Measurements from ENCODE around the gene ODAD2.

The ODAD2 gene

GRCh38 chr10:27893358-27893954 lies 105.4 kb downstream of the ODAD2 start:
- H3K27me3 ChIP-seq (ENCODE audit: control insufficient read depth, insufficient read depth, low read length), result no peaks in the 10 kb centered on the region
- no peaks in the 10 kb centered on the region for H3K9me3 ChIP-seq (ENCODE audit: control insufficient read depth, insufficient read depth, low read length)
- H3K4me1 ChIP-seq (ENCODE audit: control insufficient read depth, insufficient read depth, low read length), result no peaks in the 10 kb centered on the region
- H3K4me3 ChIP-seq (ENCODE audit: low read depth, low read length), result no peak overlapping the region
- H3K9ac ChIP-seq (ENCODE audit: low read depth, low read length), result no peak overlapping the region
- no peaks in the 10 kb centered on the region for H3K36me3 ChIP-seq (ENCODE audit: control insufficient read depth, insufficient read depth, low read length)

- Histone ChIP-seq H3K36me3 (ENCODE audit: control insufficient read depth, insufficient read depth, low read length) (no peaks in the 10 kb centered on the region), H3K4me1 (ENCODE audit: control insufficient read depth, insufficient read depth, low read length) (no peaks in the 10 kb centered on the region), H3K9me3 (ENCODE audit: control insufficient read depth, insufficient read depth, low read length) (no peaks in the 10 kb centered on the region), H3K27me3 (ENCODE audit: control insufficient read depth, insufficient read depth, low read length) (no peaks in the 10 kb centered on the region), H3K9ac (ENCODE audit: low read depth, low read length) (no peak overlapping the region), H3K4me3 (ENCODE audit: low read depth, low read length) (no peak overlapping the region)
Measured at GRCh38 chr10:27890971-27891370, 107.9 kb downstream of the ODAD2 start.

- H3K27me3 ChIP-seq (ENCODE audit: control insufficient read depth, insufficient read depth, low read length), result no peaks in the 10 kb centered on the region
- H3K36me3 ChIP-seq (ENCODE audit: control insufficient read depth, insufficient read depth, low read length), result no peaks in the 10 kb centered on the region
- no peaks in the 10 kb centered on the region for H3K4me1 ChIP-seq (ENCODE audit: control insufficient read depth, insufficient read depth, low read length)
- no peaks in the 10 kb centered on the region for H3K9me3 ChIP-seq (ENCODE audit: control insufficient read depth, insufficient read depth, low read length)
- no peak overlapping the region for H3K4me3 ChIP-seq (ENCODE audit: low read depth, low read length)
- no peak overlapping the region for H3K9ac ChIP-seq (ENCODE audit: low read depth, low read length)
Measured at GRCh38 chr10:27889518-27889917, 109.4 kb downstream of the ODAD2 start.

- H3K9ac ChIP-seq (ENCODE audit: low read depth, low read length), result no peak overlapping the region
- H3K9me3 ChIP-seq (ENCODE audit: control insufficient read depth, insufficient read depth, low read length), result no peaks in the 10 kb centered on the region
- no peaks in the 10 kb centered on the region for H3K36me3 ChIP-seq (ENCODE audit: control insufficient read depth, insufficient read depth, low read length)
- H3K27me3 ChIP-seq (ENCODE audit: control insufficient read depth, insufficient read depth, low read length), result no peaks in the 10 kb centered on the region
- H3K4me1 ChIP-seq (ENCODE audit: control insufficient read depth, insufficient read depth, low read length), result no peaks in the 10 kb centered on the region
- H3K4me3 ChIP-seq (ENCODE audit: low read depth, low read length), result no peak overlapping the region
Measured at GRCh38 chr10:27884185-27884641, 114.7 kb downstream of the ODAD2 start.

GRCh38 chr10:27878281-27878680 lies 120.6 kb downstream of the ODAD2 start:
- Histone ChIP-seq H3K4me3 (ENCODE audit: low read depth, low read length) (no peak overlapping the region), H3K27me3 (ENCODE audit: control insufficient read depth, insufficient read depth, low read length) (no peaks in the 10 kb centered on the region), H3K4me1 (ENCODE audit: control insufficient read depth, insufficient read depth, low read length) (no peaks in the 10 kb centered on the region), H3K36me3 (ENCODE audit: control insufficient read depth, insufficient read depth, low read length) (no peaks in the 10 kb centered on the region), H3K9ac (ENCODE audit: low read depth, low read length) (no peak overlapping the region), H3K9me3 (ENCODE audit: control insufficient read depth, insufficient read depth, low read length) (no peaks in the 10 kb centered on the region)

GRCh38 chr10:27865221-27865635 lies 133.7 kb downstream of the ODAD2 start:
- Histone ChIP-seq H3K9ac (ENCODE audit: low read depth, low read length) (no peak overlapping the region), H3K4me3 (ENCODE audit: low read depth, low read length) (no peak overlapping the region), H3K36me3 (ENCODE audit: control insufficient read depth, insufficient read depth, low read length) (no peaks in the 10 kb centered on the region), H3K9me3 (ENCODE audit: control insufficient read depth, insufficient read depth, low read length) (no peaks in the 10 kb centered on the region), H3K27me3 (ENCODE audit: control insufficient read depth, insufficient read depth, low read length) (no peaks in the 10 kb centered on the region), H3K4me1 (ENCODE audit: control insufficient read depth, insufficient read depth, low read length) (no peaks in the 10 kb centered on the region)

GRCh38 chr10:27861781-27862180 lies 137.1 kb downstream of the ODAD2 start:
- no peaks in the 10 kb centered on the region for H3K27me3 ChIP-seq (ENCODE audit: control insufficient read depth, insufficient read depth, low read length)
- no peak overlapping the region for H3K4me3 ChIP-seq (ENCODE audit: low read depth, low read length)
- no peak overlapping the region for H3K9ac ChIP-seq (ENCODE audit: low read depth, low read length)
- no peaks in the 10 kb centered on the region for H3K4me1 ChIP-seq (ENCODE audit: control insufficient read depth, insufficient read depth, low read length)
- H3K36me3 ChIP-seq (ENCODE audit: control insufficient read depth, insufficient read depth, low read length), result no peaks in the 10 kb centered on the region
- no peaks in the 10 kb centered on the region for H3K9me3 ChIP-seq (ENCODE audit: control insufficient read depth, insufficient read depth, low read length)

GRCh38 chr10:27857616-27858015 lies 141.3 kb downstream of the ODAD2 start:
- Histone ChIP-seq H3K9me3 (ENCODE audit: control insufficient read depth, insufficient read depth, low read length) (no peaks in the 10 kb centered on the region), H3K27me3 (ENCODE audit: control insufficient read depth, insufficient read depth, low read length) (no peaks in the 10 kb centered on the region), H3K9ac (ENCODE audit: low read depth, low read length) (no peak overlapping the region), H3K4me1 (ENCODE audit: control insufficient read depth, insufficient read depth, low read length) (no peaks in the 10 kb centered on the region), H3K36me3 (ENCODE audit: control insufficient read depth, insufficient read depth, low read length) (no peaks in the 10 kb centered on the region), H3K4me3 (ENCODE audit: low read depth, low read length) (no peak overlapping the region)

GRCh38 chr10:27844223-27844622 lies 154.7 kb downstream of the ODAD2 start:
- Histone ChIP-seq H3K4me1 (ENCODE audit: control insufficient read depth, insufficient read depth, low read length) (no peaks in the 10 kb centered on the region), H3K9me3 (ENCODE audit: control insufficient read depth, insufficient read depth, low read length) (no peaks in the 10 kb centered on the region), H3K9ac (ENCODE audit: low read depth, low read length) (no peak overlapping the region), H3K4me3 (ENCODE audit: low read depth, low read length) (no peak overlapping the region), H3K36me3 (ENCODE audit: control insufficient read depth, insufficient read depth, low read length) (no peaks in the 10 kb centered on the region), H3K27me3 (ENCODE audit: control insufficient read depth, insufficient read depth, low read length) (no peaks in the 10 kb centered on the region)

GRCh38 chr10:27838901-27839300 lies 160.0 kb downstream of the ODAD2 start:
- no peaks in the 10 kb centered on the region for H3K27me3 ChIP-seq (ENCODE audit: control insufficient read depth, insufficient read depth, low read length)
- H3K9me3 ChIP-seq (ENCODE audit: control insufficient read depth, insufficient read depth, low read length), result no peaks in the 10 kb centered on the region
- H3K36me3 ChIP-seq (ENCODE audit: control insufficient read depth, insufficient read depth, low read length), result no peaks in the 10 kb centered on the region
- H3K4me1 ChIP-seq (ENCODE audit: control insufficient read depth, insufficient read depth, low read length), result no peaks in the 10 kb centered on the region
- H3K9ac ChIP-seq (ENCODE audit: low read depth, low read length), result no peak overlapping the region
- H3K4me3 ChIP-seq (ENCODE audit: low read depth, low read length), result no peak overlapping the region

- Histone ChIP-seq H3K9ac (ENCODE audit: low read depth, low read length) (no peak overlapping the region), H3K4me1 (ENCODE audit: control insufficient read depth, insufficient read depth, low read length) (no peaks in the 10 kb centered on the region), H3K4me3 (ENCODE audit: low read depth, low read length) (no peak overlapping the region), H3K9me3 (ENCODE audit: control insufficient read depth, insufficient read depth, low read length) (no peaks in the 10 kb centered on the region), H3K27me3 (ENCODE audit: control insufficient read depth, insufficient read depth, low read length) (no peaks in the 10 kb centered on the region), H3K36me3 (ENCODE audit: control insufficient read depth, insufficient read depth, low read length) (no peaks in the 10 kb centered on the region)
Measured at GRCh38 chr10:27838361-27838760, 160.5 kb downstream of the ODAD2 start.

- Histone ChIP-seq H3K9ac (ENCODE audit: low read depth, low read length) (no peak overlapping the region), H3K4me3 (ENCODE audit: low read depth, low read length) (no peak overlapping the region), H3K27me3 (ENCODE audit: control insufficient read depth, insufficient read depth, low read length) (no peaks in the 10 kb centered on the region)
Measured at GRCh38 chr10:27834476-27834875, 164.4 kb downstream of the ODAD2 start.

More at GRCh38 chr10:27834476-27834875, 164.4 kb downstream of the ODAD2 start:
- H3K4me1 ChIP-seq (ENCODE audit: control insufficient read depth, insufficient read depth, low read length), result no peaks in the 10 kb centered on the region
- H3K9me3 ChIP-seq (ENCODE audit: control insufficient read depth, insufficient read depth, low read length), result no peaks in the 10 kb centered on the region
- no peaks in the 10 kb centered on the region for H3K36me3 ChIP-seq (ENCODE audit: control insufficient read depth, insufficient read depth, low read length)
